DND-41 (cell line): ENCODE results near the gene CELSR1.

ENCODE experiments used
- EZH2 ChIP-seq: IDR thresholded peaks from 3 replicates; pipeline ENCODE4 v1.6.1; 2012; ENCODE audit warnings: borderline replicate concordance, low read depth, mild to moderate bottlenecking, moderate library complexity, low read length, inconsistent platforms; ENCODE audit not compliant: severe bottlenecking
- TF ChIP-seq, protein P1 (sequence below): IDR thresholded peaks from 2 replicates; pipeline ENCODE4 v1.5.1; 2012; ENCODE audit warnings: borderline replicate concordance, low read length, moderate library complexity, mild to moderate bottlenecking; ENCODE audit not compliant: poor library complexity, severe bottlenecking; ENCODE audit errors: extremely low read depth

GRCh38 chr22:46362203-46362933, 175.1 kb downstream of the CELSR1 start:
- TF ChIP-seq, protein P1, sequence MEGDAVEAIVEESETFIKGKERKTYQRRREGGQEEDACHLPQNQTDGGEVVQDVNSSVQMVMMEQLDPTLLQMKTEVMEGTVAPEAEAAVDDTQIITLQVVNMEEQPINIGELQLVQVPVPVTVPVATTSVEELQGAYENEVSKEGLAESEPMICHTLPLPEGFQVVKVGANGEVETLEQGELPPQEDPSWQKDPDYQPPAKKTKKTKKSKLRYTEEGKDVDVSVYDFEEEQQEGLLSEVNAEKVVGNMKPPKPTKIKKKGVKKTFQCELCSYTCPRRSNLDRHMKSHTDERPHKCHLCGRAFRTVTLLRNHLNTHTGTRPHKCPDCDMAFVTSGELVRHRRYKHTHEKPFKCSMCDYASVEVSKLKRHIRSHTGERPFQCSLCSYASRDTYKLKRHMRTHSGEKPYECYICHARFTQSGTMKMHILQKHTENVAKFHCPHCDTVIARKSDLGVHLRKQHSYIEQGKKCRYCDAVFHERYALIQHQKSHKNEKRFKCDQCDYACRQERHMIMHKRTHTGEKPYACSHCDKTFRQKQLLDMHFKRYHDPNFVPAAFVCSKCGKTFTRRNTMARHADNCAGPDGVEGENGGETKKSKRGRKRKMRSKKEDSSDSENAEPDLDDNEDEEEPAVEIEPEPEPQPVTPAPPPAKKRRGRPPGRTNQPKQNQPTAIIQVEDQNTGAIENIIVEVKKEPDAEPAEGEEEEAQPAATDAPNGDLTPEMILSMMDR = no peak
- no peak for TF ChIP-seq EZH2
